Measurements from ENCODE around the gene RALBP1.

GRCh38 chr18:9453283-9453682 lies 22.0 kb upstream of the RALBP1 start:
- TF ChIP-seq CTCF (IDR thresholded peaks at IDR 0.05; ENCODE audit: poor library complexity, severe bottlenecking) (no peak), POLR2AphosphoS5 (IDR thresholded peaks at IDR 0.05) (no peak), TAF1 (IDR thresholded peaks at IDR 0.05; ENCODE audit: low read depth) (no peak), EZH2 (IDR thresholded peaks at IDR 0.05; ENCODE audit: borderline replicate concordance, insufficient read depth, low read length, poor library complexity, severe bottlenecking) (no peak), EP300 (conservative IDR thresholded peaks at IDR 0.05; ENCODE audit: poor library complexity, severe bottlenecking) (no peak), MXI1 (conservative IDR thresholded peaks at IDR 0.05; ENCODE audit: poor library complexity, severe bottlenecking) (no peak), REST (IDR thresholded peaks at IDR 0.05; ENCODE audit: borderline replicate concordance) (no peak), SMC3 (conservative IDR thresholded peaks at IDR 0.05; ENCODE audit: poor library complexity) (no peak)
